Lower leg skin (tissue), 4 donors: ENCODE measurements around the gene NEIL3. TPM values are rescaled to one million over a fixed set of nuclear protein-coding genes. Genes with fewer than 3 reads are reported as not detected.

ENCODE experiments used
- DNase-seq, 2 donors: peaks; one replicate each; pipeline ENCODE4 v3.0.0-alpha.2; 2019; ENCODE audit warnings: low spot score in 2 of 2
- H3K4me3 ChIP-seq: fragments of 200-600 bp; sonication (generic); 2 replicates; pipeline ENCODE4 v1.5.1; 2017; ENCODE audit warnings: mild to moderate bottlenecking, low read depth; ENCODE audit not compliant: poor library complexity, severe bottlenecking
- POLR2A ChIP-seq, 2 donors: fragments of 450-650 bp; IDR thresholded peaks; one replicate each; pipeline ENCODE4 v1.6.1; 2016 to 2017; ENCODE audit warnings: antibody characterized with exemption in 2 of 2, mild to moderate bottlenecking in 1 of 2, moderate library complexity in 1 of 2
- WGBS, 2 donors: methylation state at CpG; one replicate each; pipeline ENCODE4 v1.1.5; 2018; 5-methylcytosine and 5-hydroxymethylcytosine counted together
- intact Hi-C: fragments of 100-400 bp; cut with DNase I; formaldehyde crosslinking; loops from one replicate; pipeline ENCODE4 v1.15.0; 2023; ENCODE audit warnings: low total_unique reads
- total RNA-seq, 4 donors: library from RNA; depleted of rRNA; stranded (reverse); fragments of >200 nt; gene quantifications; one replicate each; pipeline ENCODE4 v1.1.0, GENCODE V29; 2016
- TF ChIP-seq, protein P1 (sequence below), 3 donors: fragments of 450-650 bp; IDR thresholded peaks; one replicate each; pipeline ENCODE4 v1.5.1; 2016; ENCODE audit warnings: antibody characterized with exemption in 3 of 3, mild to moderate bottlenecking in 3 of 3, moderate library complexity in 2 of 3

NEIL3 gene
- total RNA-seq, 4 donors from 2014 or later = 0.71 to 2.1 (median 1.9) TPM

DNA sequence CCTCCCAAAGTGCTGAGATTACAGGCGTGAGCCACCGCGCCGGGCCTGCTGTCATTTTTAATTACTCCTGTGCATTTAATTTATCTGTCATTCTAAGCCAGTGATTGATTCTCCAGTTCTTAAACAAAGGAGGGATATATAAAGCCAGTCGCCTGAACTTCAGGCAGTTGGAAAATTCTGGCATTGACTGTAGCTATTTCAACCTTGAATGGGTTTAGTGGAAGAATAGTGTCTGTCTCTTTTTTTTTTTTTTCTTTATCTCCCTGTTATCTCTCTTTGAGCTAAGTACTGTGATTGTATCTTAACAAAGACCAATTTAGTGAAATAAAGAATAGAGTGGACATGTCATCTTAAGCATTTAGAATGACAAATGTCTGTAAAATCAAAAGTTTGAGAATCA is 11.0 kb downstream of the NEIL3 start:
- DNase-seq = no peak
- TF ChIP-seq POLR2A (IDR thresholded peaks at IDR 0.05) = no peak
- TF ChIP-seq, protein P1, sequence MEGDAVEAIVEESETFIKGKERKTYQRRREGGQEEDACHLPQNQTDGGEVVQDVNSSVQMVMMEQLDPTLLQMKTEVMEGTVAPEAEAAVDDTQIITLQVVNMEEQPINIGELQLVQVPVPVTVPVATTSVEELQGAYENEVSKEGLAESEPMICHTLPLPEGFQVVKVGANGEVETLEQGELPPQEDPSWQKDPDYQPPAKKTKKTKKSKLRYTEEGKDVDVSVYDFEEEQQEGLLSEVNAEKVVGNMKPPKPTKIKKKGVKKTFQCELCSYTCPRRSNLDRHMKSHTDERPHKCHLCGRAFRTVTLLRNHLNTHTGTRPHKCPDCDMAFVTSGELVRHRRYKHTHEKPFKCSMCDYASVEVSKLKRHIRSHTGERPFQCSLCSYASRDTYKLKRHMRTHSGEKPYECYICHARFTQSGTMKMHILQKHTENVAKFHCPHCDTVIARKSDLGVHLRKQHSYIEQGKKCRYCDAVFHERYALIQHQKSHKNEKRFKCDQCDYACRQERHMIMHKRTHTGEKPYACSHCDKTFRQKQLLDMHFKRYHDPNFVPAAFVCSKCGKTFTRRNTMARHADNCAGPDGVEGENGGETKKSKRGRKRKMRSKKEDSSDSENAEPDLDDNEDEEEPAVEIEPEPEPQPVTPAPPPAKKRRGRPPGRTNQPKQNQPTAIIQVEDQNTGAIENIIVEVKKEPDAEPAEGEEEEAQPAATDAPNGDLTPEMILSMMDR (IDR thresholded peaks at IDR 0.05) = no peak
- WGBS, 2 donors = 94 to 99% methylated on average over 5 of the region's 5 CpGs
- H3K4me3 ChIP-seq = no peak overlapping the region
- intact Hi-C loops = no loop called here

DNA sequence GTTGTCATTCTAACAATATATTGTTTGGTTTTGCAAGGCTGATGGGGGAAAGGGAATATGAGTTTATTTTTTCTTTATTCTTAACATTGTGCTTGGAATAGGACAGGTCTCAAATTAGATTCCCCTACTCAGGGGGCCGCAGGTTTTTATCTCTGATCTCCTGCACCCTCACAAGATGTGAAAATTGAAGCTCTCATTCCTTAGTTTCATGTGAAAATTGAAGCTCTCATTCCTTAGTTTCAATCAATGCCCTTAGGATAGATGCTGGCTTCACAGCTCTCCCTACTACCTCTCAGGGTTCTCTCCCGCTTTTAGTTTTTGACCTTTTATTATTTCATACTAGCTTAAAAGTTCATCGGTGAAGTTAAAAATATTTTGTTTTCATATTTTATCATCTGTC is 12.0 kb downstream of the NEIL3 start:
- no peak for DNase-seq
- WGBS, 2 donors = 91 to 93% methylated on average over 3 of the region's 3 CpGs
- intact Hi-C loops = no loop called here
- TF ChIP-seq, protein P1 (IDR thresholded peaks at IDR 0.05) = no peak
- TF ChIP-seq POLR2A (IDR thresholded peaks at IDR 0.05) = no peak
- H3K4me3 ChIP-seq = no peak overlapping the region

DNA sequence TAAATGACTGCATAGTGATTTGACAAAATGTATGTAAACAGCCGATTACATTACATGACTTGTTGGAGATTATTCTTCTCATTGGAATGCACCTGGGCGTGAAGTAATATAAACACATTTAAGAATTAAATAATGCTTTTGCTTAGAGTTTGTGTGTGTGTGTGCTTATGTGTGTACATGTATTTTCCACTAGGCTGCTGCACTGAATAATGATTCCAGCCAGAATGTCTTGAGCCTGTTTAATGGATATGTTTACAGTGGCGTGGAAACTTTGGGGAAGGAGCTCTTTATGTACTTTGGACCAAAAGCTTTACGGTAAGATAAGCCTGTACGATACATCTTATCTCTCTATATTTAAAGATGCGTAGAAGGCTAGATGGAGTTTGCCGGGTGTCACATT is 12.6 kb downstream of the NEIL3 start:
- 60 to 65% methylated on average over 7 of the region's 7 CpGs for WGBS, 2 donors

DNA sequence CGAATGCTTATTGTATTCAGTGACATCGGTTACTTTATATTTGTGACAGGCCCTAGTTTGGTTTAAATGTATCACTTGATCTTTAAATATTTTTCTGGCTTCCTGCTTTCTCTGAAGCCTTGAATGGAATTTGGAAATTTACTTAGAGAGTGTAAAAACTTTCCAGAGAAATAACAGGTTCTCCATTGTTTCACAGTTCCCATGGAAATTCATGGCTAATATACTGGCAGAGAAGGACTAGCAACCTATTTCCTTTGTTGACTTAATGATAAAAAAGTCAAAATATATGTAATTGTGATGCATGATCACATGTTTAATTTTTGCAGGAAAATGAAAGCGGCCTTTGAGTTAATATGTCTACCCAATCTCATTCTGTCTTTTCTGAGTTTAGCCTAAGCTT is 13.2 kb downstream of the NEIL3 start:
- WGBS, 2 donors = 63 to 73% methylated on average over 3 of the region's 3 CpGs
- H3K4me3 ChIP-seq = no peak overlapping the region
- DNase-seq = no peak
- TF ChIP-seq, protein P1 (IDR thresholded peaks at IDR 0.05) = no peak
- no peak for TF ChIP-seq POLR2A (IDR thresholded peaks at IDR 0.05)
- intact Hi-C loops = no loop called here

More for the DNA sequence above, 12.6 kb downstream of the NEIL3 start:
- no peak overlapping the region for H3K4me3 ChIP-seq
- intact Hi-C loops = no loop called here
- DNase-seq = no peak
- TF ChIP-seq, protein P1 (IDR thresholded peaks at IDR 0.05) = no peak
- TF ChIP-seq POLR2A (IDR thresholded peaks at IDR 0.05) = no peak

DNA sequence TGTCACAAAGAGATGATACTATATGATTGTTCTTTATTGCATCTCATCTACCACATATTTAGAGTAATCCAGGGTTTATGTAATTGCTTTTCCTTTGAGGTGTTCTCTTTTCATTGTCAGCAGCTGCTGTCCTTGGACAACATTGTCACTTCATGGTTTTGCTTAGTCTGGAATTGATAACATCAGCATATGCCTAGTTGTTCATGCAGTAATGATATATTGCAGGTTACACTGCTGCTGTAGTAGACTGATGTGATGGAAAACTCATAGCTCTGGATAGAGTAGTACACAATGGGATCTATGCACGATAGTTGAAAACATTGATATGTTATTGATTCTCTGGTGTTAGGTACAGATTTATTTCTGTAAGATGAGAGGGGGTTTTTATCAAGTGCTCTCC is 13.7 kb downstream of the NEIL3 start:
- no peak overlapping the region for H3K4me3 ChIP-seq
- no peak for DNase-seq
- intact Hi-C loops = no loop called here
- 79 to 85% methylated on average over 1 of the region's 1 CpG for WGBS, 2 donors
- TF ChIP-seq, protein P1 (IDR thresholded peaks at IDR 0.05) = no peak

DNA sequence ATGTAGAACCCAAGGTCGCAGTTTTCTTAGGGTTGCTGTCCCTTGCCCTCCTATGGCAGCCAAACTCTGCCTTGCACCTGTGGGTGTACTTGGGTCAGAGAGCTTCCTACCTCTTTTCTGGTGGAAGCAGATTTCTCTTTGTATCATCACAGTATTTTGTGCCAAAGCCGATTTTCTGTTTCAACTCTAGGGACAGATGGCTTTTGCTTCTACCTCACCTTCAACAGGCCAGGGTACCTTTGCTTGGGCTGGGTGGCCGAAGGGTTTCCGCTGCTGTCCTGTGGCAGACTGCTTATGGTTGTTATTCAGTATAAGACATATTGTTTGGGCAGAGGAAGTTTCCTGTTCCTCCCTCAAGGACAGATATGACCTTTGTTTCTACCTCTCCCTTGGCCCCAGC is 22.4 kb downstream of the NEIL3 start:
- TF ChIP-seq, protein P1 (IDR thresholded peaks at IDR 0.05) = no peak
- TF ChIP-seq POLR2A (IDR thresholded peaks at IDR 0.05) = no peak
- intact Hi-C loops = loop anchor here (10.0 kb wide), 1 partner anchor 77 kb away; no protein-coding TSS in a partner anchor
- no peak overlapping the region for H3K4me3 ChIP-seq
- WGBS, 2 donors = 94 to 96% methylated on average over 4 of the region's 4 CpGs
- DNase-seq = no peak
